Hepatocyte (in vitro differentiated cells): ENCODE results near the gene ZEB2.

ENCODE experiments used
- CTCF ChIP-seq: fragments of 200-600 bp; sonication (generic); IDR thresholded peaks from 2 replicates; pipeline ENCODE4 v1.5.1; 2016; ENCODE audit warnings: antibody characterized with exemption, mild to moderate bottlenecking; ENCODE audit not compliant: poor library complexity
- EZH2 ChIP-seq: fragments of 200-600 bp; sonication (generic); IDR thresholded peaks from 2 replicates; pipeline ENCODE4 v1.6.1; 2016; ENCODE audit warnings: antibody characterized with exemption, mild to moderate bottlenecking, borderline replicate concordance

GRCh38 chr2:144529841-144530240 lies 9.9 kb upstream of the ZEB2 start:
- TF ChIP-seq CTCF (no peak), EZH2 (no peak)
